ENCODE data around the gene PRR5L. TPM values are rescaled to one million over a fixed set of nuclear protein-coding genes. Genes with fewer than 3 reads are reported as not detected.

The PRR5L gene
- total RNA-seq, 4 donors from 2014 or later, result 2.2 to 10.9 (median 3.5) TPM

GRCh38 chr11:36377759-36378564 is 81.9 kb downstream of the PRR5L start:
- no peak for DNase-seq (ENCODE audit: low spot score in 2 of 2)
- peak overlapping the region; percentile 42 for H3K27ac ChIP-seq
- WGBS, result 18% methylated on average over 21 of the region's 22 CpGs
- peaks cover 13% of the 10 kb centered on the region for H3K27me3 ChIP-seq
- no peak for TF ChIP-seq CTCF (IDR thresholded peaks at IDR 0.05)
- no peak for TF ChIP-seq POLR2A (IDR thresholded peaks at IDR 0.05)
- no peak for TF ChIP-seq POLR2AphosphoS5 (IDR thresholded peaks at IDR 0.05)
- TF ChIP-seq EP300 (IDR thresholded peaks at IDR 0.05), result no peak
- no peaks in the 10 kb centered on the region for H3K36me3 ChIP-seq
- H3K4me1 ChIP-seq, result peaks cover 29% of the 10 kb centered on the region
- H3K4me3 ChIP-seq, result peak overlapping the region; percentile 66
- no peaks in the 10 kb centered on the region for H3K9me3 ChIP-seq

- TF ChIP-seq POLR2A (IDR thresholded peaks at IDR 0.05), result no peak
- no peak for TF ChIP-seq POLR2AphosphoS5 (IDR thresholded peaks at IDR 0.05)
- no peak for TF ChIP-seq EP300 (IDR thresholded peaks at IDR 0.05)
- no peak for TF ChIP-seq CTCF (IDR thresholded peaks at IDR 0.05)
- no peak overlapping the region for H3K27ac ChIP-seq
- no peaks in the 10 kb centered on the region for H3K9me3 ChIP-seq
- H3K27me3 ChIP-seq, result peaks cover 13% of the 10 kb centered on the region
- no peaks in the 10 kb centered on the region for H3K36me3 ChIP-seq
- H3K4me3 ChIP-seq, result no peak overlapping the region
- WGBS, result 92% methylated on average over 3 of the region's 3 CpGs
- no peak for DNase-seq (ENCODE audit: low spot score in 2 of 2)
- H3K4me1 ChIP-seq, result peaks cover 29% of the 10 kb centered on the region
Measured at GRCh38 chr11:36379653-36380052, 83.6 kb downstream of the PRR5L start.

- H3K4me3 ChIP-seq, result no peak overlapping the region
- no peak overlapping the region for H3K27ac ChIP-seq
- H3K27me3 ChIP-seq, result peaks cover 13% of the 10 kb centered on the region
- peaks cover 29% of the 10 kb centered on the region for H3K4me1 ChIP-seq
- no peak for TF ChIP-seq CTCF (IDR thresholded peaks at IDR 0.05)
- TF ChIP-seq POLR2AphosphoS5 (IDR thresholded peaks at IDR 0.05), result no peak
- TF ChIP-seq EP300 (IDR thresholded peaks at IDR 0.05), result no peak
- TF ChIP-seq POLR2A (IDR thresholded peaks at IDR 0.05), result no peak
- DNase-seq (ENCODE audit: low spot score in 2 of 2), result no peak
- 82% methylated on average over 9 of the region's 9 CpGs for WGBS
- no peaks in the 10 kb centered on the region for H3K36me3 ChIP-seq
- H3K9me3 ChIP-seq, result no peaks in the 10 kb centered on the region
Measured at GRCh38 chr11:36380296-36381014, 84.4 kb downstream of the PRR5L start.

GRCh38 chr11:36381015-36381360 is 84.9 kb downstream of the PRR5L start:
- Histone ChIP-seq H3K36me3 (no peaks in the 10 kb centered on the region), H3K4me3 (no peak overlapping the region), H3K27ac (no peak overlapping the region), H3K4me1 (peaks cover 25% of the 10 kb centered on the region), H3K9me3 (no peaks in the 10 kb centered on the region), H3K27me3 (peaks cover 13% of the 10 kb centered on the region)
- TF ChIP-seq EP300 (IDR thresholded peaks at IDR 0.05), result no peak
- TF ChIP-seq POLR2A (IDR thresholded peaks at IDR 0.05), result no peak
- TF ChIP-seq CTCF (IDR thresholded peaks at IDR 0.05), result no peak
- TF ChIP-seq POLR2AphosphoS5 (IDR thresholded peaks at IDR 0.05), result no peak
- 74% methylated on average over 4 of the region's 4 CpGs for WGBS
- DNase-seq (ENCODE audit: low spot score in 2 of 2), result no peak

- DNase-seq (ENCODE audit: low spot score in 2 of 2), result no peak
- H3K4me1 ChIP-seq, result peaks cover 3% of the 10 kb centered on the region
- WGBS, result 90% methylated on average over 1 of the region's 1 CpG
- H3K36me3 ChIP-seq, result no peaks in the 10 kb centered on the region
- H3K4me3 ChIP-seq, result no peak overlapping the region
- H3K27me3 ChIP-seq, result peaks cover under 1% of the 10 kb centered on the region
- no peaks in the 10 kb centered on the region for H3K9me3 ChIP-seq
- TF ChIP-seq POLR2AphosphoS5 (IDR thresholded peaks at IDR 0.05) (no peak), CTCF (IDR thresholded peaks at IDR 0.05) (no peak), EP300 (IDR thresholded peaks at IDR 0.05) (no peak), POLR2A (IDR thresholded peaks at IDR 0.05) (no peak)
- no peak overlapping the region for H3K27ac ChIP-seq
Measured at GRCh38 chr11:36383195-36383594, 87.1 kb downstream of the PRR5L start.
